ENCODE data around the gene EPB42. TPM values are rescaled to one million over a fixed set of nuclear protein-coding genes. Genes with fewer than 3 reads are reported as not detected.
"Not testable (repeated sequence)": the region's sequence is repeated elsewhere in the genome, so short reads cannot be mapped to it uniquely, and the experiment has no call there.

The EPB42 gene
- total RNA-seq, 2 donors from 2014 or later, result not detected

DNA sequence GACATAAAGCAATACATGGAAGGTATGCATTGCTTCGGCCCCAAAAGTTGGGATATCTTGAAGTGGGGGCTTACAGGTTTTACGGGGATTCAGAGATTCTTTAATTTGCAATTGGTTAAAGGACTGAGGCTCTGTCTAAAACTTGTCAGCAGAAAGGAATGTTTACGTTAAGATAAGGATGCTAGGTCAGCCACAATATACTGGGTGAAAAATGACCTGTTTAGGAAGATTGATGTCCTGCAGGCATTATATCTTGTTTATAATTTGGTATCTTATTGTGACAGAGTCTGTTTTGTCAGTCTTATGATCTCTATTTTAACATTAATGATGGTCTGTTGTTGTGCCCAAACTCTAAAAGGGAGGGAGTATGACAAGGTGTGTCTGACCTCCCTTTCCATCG is 50.9 kb downstream of the EPB42 start:
- H3K4me3 ChIP-seq, result no peak overlapping the region
- no peak overlapping the region for H3K9ac ChIP-seq (ENCODE audit: low read depth in 2 of 2, low read length in 2 of 2)
- no peak overlapping the region for H3K27ac ChIP-seq
- H3K36me3 ChIP-seq, result no peaks in the 10 kb centered on the region
- intact Hi-C loops (cut with DNase I), result no loop called here
- H3K27me3 ChIP-seq, result no peaks in the 10 kb centered on the region
- DNase-seq, result no peak
- H3K4me1 ChIP-seq, result no peaks in the 10 kb centered on the region
- TF ChIP-seq, protein P1, sequence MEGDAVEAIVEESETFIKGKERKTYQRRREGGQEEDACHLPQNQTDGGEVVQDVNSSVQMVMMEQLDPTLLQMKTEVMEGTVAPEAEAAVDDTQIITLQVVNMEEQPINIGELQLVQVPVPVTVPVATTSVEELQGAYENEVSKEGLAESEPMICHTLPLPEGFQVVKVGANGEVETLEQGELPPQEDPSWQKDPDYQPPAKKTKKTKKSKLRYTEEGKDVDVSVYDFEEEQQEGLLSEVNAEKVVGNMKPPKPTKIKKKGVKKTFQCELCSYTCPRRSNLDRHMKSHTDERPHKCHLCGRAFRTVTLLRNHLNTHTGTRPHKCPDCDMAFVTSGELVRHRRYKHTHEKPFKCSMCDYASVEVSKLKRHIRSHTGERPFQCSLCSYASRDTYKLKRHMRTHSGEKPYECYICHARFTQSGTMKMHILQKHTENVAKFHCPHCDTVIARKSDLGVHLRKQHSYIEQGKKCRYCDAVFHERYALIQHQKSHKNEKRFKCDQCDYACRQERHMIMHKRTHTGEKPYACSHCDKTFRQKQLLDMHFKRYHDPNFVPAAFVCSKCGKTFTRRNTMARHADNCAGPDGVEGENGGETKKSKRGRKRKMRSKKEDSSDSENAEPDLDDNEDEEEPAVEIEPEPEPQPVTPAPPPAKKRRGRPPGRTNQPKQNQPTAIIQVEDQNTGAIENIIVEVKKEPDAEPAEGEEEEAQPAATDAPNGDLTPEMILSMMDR (IDR thresholded peaks at IDR 0.05), result no peak
- no peaks in the 10 kb centered on the region for H3K9me3 ChIP-seq

DNA sequence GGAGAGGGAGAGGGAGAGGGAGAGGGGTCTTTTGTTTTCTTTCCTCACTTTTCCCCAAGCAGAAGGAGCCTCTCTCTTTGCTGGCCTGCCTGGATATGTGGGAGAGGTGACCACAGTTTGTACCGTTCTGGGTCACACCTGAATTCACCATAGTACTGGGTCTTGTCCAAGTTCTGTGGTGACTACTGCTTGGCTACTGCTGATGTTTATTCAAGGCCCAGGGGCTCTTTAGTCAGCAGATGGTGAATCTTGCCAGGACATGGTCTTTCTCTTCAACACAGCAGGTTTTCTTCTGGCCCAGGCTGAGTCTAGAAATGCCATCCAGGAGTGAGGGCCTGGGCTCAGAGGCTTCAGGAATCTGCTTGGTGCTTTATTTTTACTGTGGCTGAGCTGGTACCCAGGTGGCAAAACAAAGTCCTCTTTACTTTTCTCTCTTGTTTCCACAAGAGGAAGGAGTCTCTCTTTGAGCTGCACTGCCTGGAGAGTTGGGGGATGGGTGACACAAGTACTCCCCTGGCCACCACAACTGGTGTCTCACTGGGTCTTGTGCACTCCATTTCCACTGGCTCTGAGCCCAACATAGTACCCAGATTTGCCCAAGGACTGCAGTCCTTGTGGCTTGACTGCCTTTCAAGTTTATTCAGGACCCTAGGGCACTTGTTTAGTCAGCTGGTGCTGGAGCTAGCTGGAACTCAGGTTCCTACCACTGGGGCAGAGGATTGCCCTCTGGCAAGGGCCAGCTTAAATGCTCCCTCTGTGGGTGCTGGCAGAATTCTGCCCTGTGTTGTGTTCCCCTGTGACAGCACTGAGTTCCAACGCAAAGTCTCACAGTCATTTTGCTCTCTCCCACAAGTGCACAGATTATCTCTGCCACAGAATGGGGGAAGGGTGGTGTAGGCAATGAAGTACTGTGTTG is 52.4 kb downstream of the EPB42 start:
- Histone ChIP-seq H3K27ac (no peak overlapping the region), H3K4me3 (no peak overlapping the region), H3K9me3 (no peaks in the 10 kb centered on the region), H3K27me3 (no peaks in the 10 kb centered on the region), H3K9ac (ENCODE audit: low read depth in 2 of 2, low read length in 2 of 2) (no peak overlapping the region), H3K36me3 (no peaks in the 10 kb centered on the region), H3K4me1 (no peaks in the 10 kb centered on the region)
- DNase-seq, result no peak
- intact Hi-C loops (cut with DNase I), result no loop called here
- TF ChIP-seq, protein P1 (IDR thresholded peaks at IDR 0.05), result no peak

- H3K27me3 ChIP-seq; H3K4me1 ChIP-seq; H3K9ac ChIP-seq (ENCODE audit: low read depth in 2 of 2, low read length in 2 of 2); H3K27ac ChIP-seq; DNase-seq; H3K36me3 ChIP-seq; intact Hi-C loops (cut with DNase I); H3K9me3 ChIP-seq; H3K4me3 ChIP-seq: not testable (repeated sequence)
These were observed 53.6 kb downstream of the EPB42 start for GRCh38 chr15:43167261-43167660.

DNA sequence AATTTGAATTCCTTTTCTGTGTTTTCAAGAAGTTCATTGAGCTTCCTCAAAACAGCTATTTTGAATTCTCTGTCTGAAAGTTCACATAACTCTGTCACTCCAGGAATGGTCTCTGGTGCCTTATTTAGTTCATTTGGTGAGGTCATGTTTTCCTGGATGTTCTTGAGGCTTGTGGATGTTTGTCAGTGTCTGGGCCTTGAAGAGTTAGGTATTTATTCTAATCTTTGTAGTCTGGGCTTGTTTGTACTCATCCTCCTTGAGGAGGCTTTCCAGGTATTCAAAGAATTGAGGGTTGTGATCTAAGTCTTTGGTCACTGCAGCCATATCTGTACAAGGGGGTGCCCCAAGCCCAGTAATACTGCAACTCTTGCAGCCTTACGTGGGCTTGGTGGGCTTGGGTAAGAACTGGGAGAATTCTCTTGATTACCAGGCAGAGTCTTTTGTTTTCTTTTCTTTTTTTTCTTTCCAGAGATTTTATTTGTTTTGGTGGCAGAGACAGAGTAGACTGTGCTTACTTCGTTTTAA is 55.0 kb downstream of the EPB42 start:
- Histone ChIP-seq H3K9ac (ENCODE audit: low read depth in 2 of 2, low read length in 2 of 2) (no peak overlapping the region), H3K4me3 (no peak overlapping the region), H3K27ac (no peak overlapping the region), H3K36me3 (peaks cover 10% of the 10 kb centered on the region), H3K27me3 (no peaks in the 10 kb centered on the region), H3K4me1 (no peaks in the 10 kb centered on the region), H3K9me3 (no peaks in the 10 kb centered on the region)
- TF ChIP-seq, protein P1 (IDR thresholded peaks at IDR 0.05), result no peak
- intact Hi-C loops (cut with DNase I), result no loop called here
- DNase-seq, result no peak

- H3K9ac ChIP-seq (ENCODE audit: low read depth in 2 of 2, low read length in 2 of 2), result no peak overlapping the region
- TF ChIP-seq, protein P1 (IDR thresholded peaks at IDR 0.05), result no peak
- no peaks in the 10 kb centered on the region for H3K27me3 ChIP-seq
- H3K27ac ChIP-seq, result no peak overlapping the region
- no peak for DNase-seq
- intact Hi-C loops (cut with DNase I), result no loop called here
- H3K4me1 ChIP-seq, result no peaks in the 10 kb centered on the region
- H3K4me3 ChIP-seq, result no peak overlapping the region
- H3K9me3 ChIP-seq, result no peaks in the 10 kb centered on the region
- peaks cover 9% of the 10 kb centered on the region for H3K36me3 ChIP-seq
These were observed 67.5 kb downstream of the EPB42 start for GRCh38 chr15:43153269-43153668.

GRCh38 chr15:43151688-43152087 is 69.1 kb downstream of the EPB42 start:
- TF ChIP-seq, protein P1 (IDR thresholded peaks at IDR 0.05), result no peak
- intact Hi-C loops (cut with DNase I), result no loop called here
- Histone ChIP-seq H3K4me1 (no peaks in the 10 kb centered on the region), H3K9me3 (no peaks in the 10 kb centered on the region), H3K27ac (no peak overlapping the region), H3K4me3 (no peak overlapping the region), H3K27me3 (no peaks in the 10 kb centered on the region), H3K36me3 (peaks cover 9% of the 10 kb centered on the region), H3K9ac (ENCODE audit: low read depth in 2 of 2, low read length in 2 of 2) (no peak overlapping the region)
- DNase-seq, result no peak

Data from colonic mucosa (tissue), 4 donors.